Stomach smooth muscle (tissue), 2 donors: ENCODE measurements around the gene CLEC17A.
A peak's percentile ranks its signal among the peaks of the same experiment; 100 is the strongest.
"Not testable (repeated sequence)": the region's sequence is repeated elsewhere in the genome, so short reads cannot be mapped to it uniquely, and the experiment has no call there.

ENCODE experiments used
- H3K27ac ChIP-seq: one replicate; pipeline ENCODE4 v1.7.0; 2013; ENCODE audit warnings: mild to moderate bottlenecking, low read length, inconsistent platforms
- H3K27me3 ChIP-seq, 2 donors: one replicate each; pipeline ENCODE4 v1.7.0; 2013; ENCODE audit warnings: low read length in 2 of 2; ENCODE audit not compliant: insufficient read depth in 2 of 2, control insufficient read depth in 1 of 2
- H3K36me3 ChIP-seq, 2 donors: one replicate each; pipeline ENCODE4 v1.7.0; 2013; ENCODE audit warnings: low read length in 2 of 2; ENCODE audit not compliant: control insufficient read depth in 2 of 2, insufficient read depth in 2 of 2
- H3K4me1 ChIP-seq: one replicate; pipeline ENCODE4 v1.7.0; 2013; ENCODE audit warnings: low read length; ENCODE audit not compliant: control insufficient read depth, insufficient read depth
- H3K4me3 ChIP-seq, 2 donors: one replicate each; pipeline ENCODE4 v1.7.0; 2013; ENCODE audit warnings: low read length in 2 of 2
- H3K9ac ChIP-seq, 2 donors: one replicate each; pipeline ENCODE4 v1.7.0; 2013; ENCODE audit warnings: low read length in 2 of 2, mild to moderate bottlenecking in 1 of 2
- H3K9me3 ChIP-seq, 2 donors: one replicate each; pipeline ENCODE4 v1.7.0; 2013; ENCODE audit warnings: low read length in 2 of 2; ENCODE audit not compliant: control insufficient read depth in 2 of 2
- donor health status: healthy.
- donor health status: Pancreatic carcinoma.

The CLEC17A gene

GRCh38 chr19:14567079-14567478 lies 15.8 kb upstream of the CLEC17A start:
- Histone ChIP-seq H3K4me3 (no peak overlapping the region), H3K4me1 (peaks cover 25% of the 10 kb centered on the region), H3K36me3 (peaks cover 0 to 2% of the 10 kb centered on the region in 2 donors), H3K9me3 (no peaks in the 10 kb centered on the region), H3K27me3 (no peaks in the 10 kb centered on the region), H3K9ac (no peak overlapping the region), H3K27ac (no peak overlapping the region)

- Histone ChIP-seq H3K4me3 (peak overlapping the region; percentile 86 to 99), H3K36me3 (peaks cover 0 to 2% of the 10 kb centered on the region in 2 donors), H3K27ac (no peak overlapping the region), H3K4me1 (peaks cover 21% of the 10 kb centered on the region), H3K9ac (peak overlapping the region; percentile 77 to 83), H3K9me3 (no peaks in the 10 kb centered on the region), H3K27me3 (no peaks in the 10 kb centered on the region)
Measured at GRCh38 chr19:14570864-14571527, 11.9 kb upstream of the CLEC17A start.

DNA sequence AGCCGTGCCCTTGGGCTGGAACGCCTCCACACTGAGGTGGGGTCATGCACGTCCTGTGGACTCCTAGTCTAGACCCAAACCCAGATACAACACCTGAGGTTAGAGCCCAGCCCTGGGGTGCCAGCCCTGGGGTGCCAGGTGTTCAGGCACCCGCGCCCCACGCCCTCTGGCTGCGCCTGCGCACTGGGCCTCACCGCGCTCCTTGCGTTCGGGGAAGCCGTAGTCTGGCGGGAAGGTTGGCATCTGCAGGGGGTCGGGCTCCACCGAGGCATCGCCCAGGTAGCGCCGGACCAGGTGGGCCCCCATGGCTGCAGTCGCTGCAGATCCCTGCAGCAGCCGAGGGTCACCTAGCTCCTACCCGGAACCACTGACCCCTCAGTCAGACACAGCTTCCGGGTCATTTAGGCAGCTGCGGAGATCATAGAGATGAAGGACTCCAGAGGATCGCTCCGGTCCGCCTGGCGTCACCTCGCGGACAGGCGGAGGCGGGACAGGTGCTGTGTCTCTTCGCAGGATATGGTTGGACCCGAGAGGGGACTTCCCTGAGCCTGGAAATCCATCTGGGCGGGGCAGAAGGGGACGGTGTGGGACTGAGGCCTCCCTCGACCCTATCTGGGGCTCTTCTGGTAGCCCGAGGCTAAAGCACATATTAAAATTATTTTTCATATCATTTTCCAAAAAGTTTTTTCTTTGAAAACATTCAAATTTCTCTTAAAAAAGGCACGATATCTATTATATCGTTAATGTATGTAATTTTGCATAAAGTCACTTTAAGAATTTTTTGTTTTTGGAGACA lies 11.0 kb upstream of the CLEC17A start, which contains the start of gene NDUFB7:
Gene NDUFB7 (minus strand): TSS at position 372 of the 796 bp plus-strand sequence. CDS start 66 bp downstream, at position 306.
- Histone ChIP-seq H3K9me3 (no peaks in the 10 kb centered on the region), H3K36me3 (peaks cover 0 to 2% of the 10 kb centered on the region in 2 donors), H3K9ac (peak within 1 kb of the TSS; percentile 77 to 83), H3K4me3 (peak within 1 kb of the TSS; percentile 86 to 99), H3K27me3 (no peaks in the 10 kb centered on the region), H3K4me1 (peaks cover 21% of the 10 kb centered on the region), H3K27ac (peak within 1 kb of the TSS; percentile 55)

- no peak overlapping the region for H3K4me3 ChIP-seq
- H3K27me3 ChIP-seq = no peaks in the 10 kb centered on the region
- no peak overlapping the region for H3K27ac ChIP-seq
- peaks cover 11% of the 10 kb centered on the region for H3K4me1 ChIP-seq
- no peaks in the 10 kb centered on the region for H3K9me3 ChIP-seq
- H3K9ac ChIP-seq = no peak overlapping the region
- no peaks in the 10 kb centered on the region for H3K36me3 ChIP-seq
Measured at GRCh38 chr19:14575428-14575980, 7.4 kb upstream of the CLEC17A start.

DNA sequence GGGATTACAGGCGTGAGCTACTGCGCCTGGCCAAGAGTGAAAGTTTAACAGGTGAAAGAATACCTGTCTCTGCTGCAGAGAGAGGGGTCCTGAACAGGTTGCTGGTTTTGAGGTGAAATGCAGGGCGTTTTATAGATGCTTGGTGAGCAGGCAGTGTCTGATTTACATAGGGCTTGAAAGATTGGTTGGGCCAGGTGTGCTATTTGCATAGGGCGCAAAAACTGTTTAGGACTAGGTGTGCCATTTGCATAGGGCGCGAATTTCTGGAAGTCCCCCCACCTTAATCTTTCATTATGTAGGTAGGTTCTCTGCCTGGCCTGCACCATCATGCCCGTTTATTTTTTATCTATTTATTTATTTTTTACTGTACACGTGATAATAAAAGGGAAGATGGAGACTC lies 6.5 kb upstream of the CLEC17A start:
- Histone ChIP-seq H3K4me1 (peaks cover 2% of the 10 kb centered on the region), H3K9me3 (no peaks in the 10 kb centered on the region), H3K27me3 (no peaks in the 10 kb centered on the region), H3K27ac (no peak overlapping the region), H3K9ac (no peak overlapping the region), H3K36me3 (no peaks in the 10 kb centered on the region), H3K4me3 (no peak overlapping the region)

GRCh38 chr19:14577264-14577663 lies 5.6 kb upstream of the CLEC17A start:
- Histone ChIP-seq H3K4me3 (no peak overlapping the region), H3K9ac (no peak overlapping the region), H3K27me3 (no peaks in the 10 kb centered on the region)

DNA sequence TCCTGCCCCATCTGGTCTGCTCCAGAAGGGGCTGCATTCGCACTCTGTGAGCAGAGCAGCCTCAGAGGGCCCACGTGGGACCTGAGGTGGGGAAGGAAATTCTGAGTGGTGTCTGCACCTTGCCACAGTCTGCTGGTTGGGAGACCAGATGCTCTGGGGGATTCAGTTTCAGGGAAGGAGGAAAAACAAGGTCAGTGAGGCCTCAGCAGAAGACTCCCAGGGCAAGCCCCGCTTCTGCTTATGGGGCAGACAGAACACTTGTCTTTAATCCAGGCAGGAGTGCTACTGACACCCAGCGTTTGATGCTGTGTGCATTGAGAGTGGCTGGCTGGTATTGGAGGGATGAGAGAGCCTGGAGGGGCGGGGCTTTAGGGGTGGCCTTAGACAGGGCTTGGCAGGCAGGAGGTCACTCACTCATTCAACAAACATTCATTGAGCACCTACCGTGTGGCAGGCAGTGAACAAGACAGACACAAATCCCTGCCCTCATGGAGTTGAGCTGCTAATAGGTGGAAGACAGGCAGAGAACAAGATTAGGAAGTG lies 4.9 kb upstream of the CLEC17A start:
- Histone ChIP-seq H3K27ac (no peak overlapping the region), H3K4me1 (no peaks in the 10 kb centered on the region), H3K4me3 (no peak overlapping the region), H3K9ac (no peak overlapping the region), H3K36me3 (no peaks in the 10 kb centered on the region), H3K27me3 (no peaks in the 10 kb centered on the region), H3K9me3 (no peaks in the 10 kb centered on the region)

More at GRCh38 chr19:14577264-14577663, 5.6 kb upstream of the CLEC17A start:
- Histone ChIP-seq H3K36me3 (no peaks in the 10 kb centered on the region), H3K4me1 (no peaks in the 10 kb centered on the region), H3K27ac (no peak overlapping the region), H3K9me3 (no peaks in the 10 kb centered on the region)

- no peaks in the 10 kb centered on the region for H3K4me1 ChIP-seq
- H3K9me3 ChIP-seq = no peaks in the 10 kb centered on the region
- H3K36me3 ChIP-seq = no peaks in the 10 kb centered on the region
- H3K27ac ChIP-seq = no peak overlapping the region
- H3K9ac ChIP-seq = no peak overlapping the region
- H3K27me3 ChIP-seq = no peaks in the 10 kb centered on the region
- no peak overlapping the region for H3K4me3 ChIP-seq
Measured at GRCh38 chr19:14580623-14581237, 2.2 kb upstream of the CLEC17A start.

DNA sequence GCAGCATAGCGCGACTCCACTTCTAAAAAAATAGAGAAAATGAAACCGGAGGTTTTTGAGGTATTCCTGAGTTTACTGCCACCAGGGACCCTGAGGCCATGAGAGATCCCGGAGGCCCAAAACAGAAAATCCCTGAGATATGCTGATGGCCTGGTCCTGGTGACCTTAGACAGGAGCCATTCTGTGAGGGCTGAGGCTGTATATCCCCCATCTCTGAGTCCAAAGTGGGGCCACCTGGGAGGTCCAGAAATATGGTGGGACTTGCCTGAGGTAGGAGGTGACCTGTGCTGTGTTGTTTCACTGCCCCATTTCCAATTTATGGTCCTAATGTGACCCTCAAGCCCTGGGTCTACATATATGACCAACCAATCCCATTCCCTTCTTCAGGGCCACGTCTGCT lies 1.5 kb downstream of the CLEC17A start:
- not testable (repeated sequence) for H3K36me3 ChIP-seq

DNA sequence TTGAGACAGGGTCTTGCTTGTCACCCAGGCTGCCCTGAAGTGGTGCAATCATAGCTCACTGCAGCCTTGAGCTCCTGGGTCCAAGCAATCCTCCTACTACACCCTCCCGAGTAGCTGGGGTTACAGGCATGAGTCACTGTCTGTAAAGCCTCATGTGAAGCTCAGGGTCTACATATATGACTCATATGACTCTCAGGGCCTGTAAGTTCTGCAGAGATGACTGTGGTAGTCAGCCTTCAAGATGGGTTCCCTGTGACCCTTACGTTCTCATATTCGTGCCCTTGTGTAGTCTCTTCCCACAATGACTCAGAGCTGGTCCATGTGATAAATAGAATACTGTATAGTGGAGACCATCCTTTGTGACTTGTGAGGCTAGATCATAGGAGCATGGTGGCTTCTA lies 2.3 kb downstream of the CLEC17A start:
- not testable (repeated sequence) for H3K4me1 ChIP-seq, H3K4me3 ChIP-seq, H3K9ac ChIP-seq, H3K9me3 ChIP-seq, H3K27ac ChIP-seq, H3K36me3 ChIP-seq, H3K27me3 ChIP-seq

More for the DNA sequence above, 1.5 kb downstream of the CLEC17A start:
- H3K4me3 ChIP-seq, H3K9me3 ChIP-seq, H3K9ac ChIP-seq, H3K4me1 ChIP-seq, H3K27me3 ChIP-seq, H3K27ac ChIP-seq: not testable (repeated sequence)
